GM11168 (cell line): Measurements from ENCODE around the gene SPATA4.
"Not testable (repeated sequence)": the region's sequence is repeated elsewhere in the genome, so short reads cannot be mapped to it uniquely, and the experiment has no call there.

Experiments used
- in situ Hi-C: fragments of 300-500 bp; cut with MboI; formaldehyde crosslinking; loops from one replicate; pipeline ENCODE4 v1.12.0; 2022; ENCODE audit warnings: low sequenced_read_pairs; ENCODE audit not compliant: unreplicated experiment

The SPATA4 gene

GRCh38 chr4:176195184-176195978 is at the start of gene SPATA4:
Gene SPATA4, minus strand, starts transcription at chr4:176195585. Its CDS starts 23 bp downstream, at chr4:176195562.
- in situ Hi-C loops = no loop called here

- in situ Hi-C loops = no loop called here
Observed at GRCh38 chr4:176242764-176243347, 47.5 kb upstream of the SPATA4 start.

GRCh38 chr4:176241703-176242102 is 46.3 kb upstream of the SPATA4 start:
- in situ Hi-C loops = no loop called here

GRCh38 chr4:176238826-176239225 is 43.4 kb upstream of the SPATA4 start:
- in situ Hi-C loops = no loop called here

- in situ Hi-C loops = no loop called here
Observed at GRCh38 chr4:176238157-176238610, 42.8 kb upstream of the SPATA4 start.

GRCh38 chr4:176236946-176237345 is 41.6 kb upstream of the SPATA4 start:
- in situ Hi-C loops = no loop called here

GRCh38 chr4:176230836-176231235 is 35.5 kb upstream of the SPATA4 start:
- in situ Hi-C loops = no loop called here

GRCh38 chr4:176229645-176230044 is 34.3 kb upstream of the SPATA4 start:
- in situ Hi-C loops = no loop called here

GRCh38 chr4:176226736-176227135 is 31.4 kb upstream of the SPATA4 start:
- in situ Hi-C loops = no loop called here

GRCh38 chr4:176223561-176223960 is 28.2 kb upstream of the SPATA4 start:
- in situ Hi-C loops = no loop called here

- in situ Hi-C loops = no loop called here
Observed at GRCh38 chr4:176222149-176222548, 26.8 kb upstream of the SPATA4 start.

GRCh38 chr4:176217510-176217909 is 22.1 kb upstream of the SPATA4 start:
- in situ Hi-C loops = no loop called here

- in situ Hi-C loops = not testable (repeated sequence)
Observed at GRCh38 chr4:176212351-176212750, 17.0 kb upstream of the SPATA4 start.

- in situ Hi-C loops = no loop called here
Observed at GRCh38 chr4:176210579-176211296, 15.4 kb upstream of the SPATA4 start.

- in situ Hi-C loops = no loop called here
Observed at GRCh38 chr4:176210101-176210500, 14.7 kb upstream of the SPATA4 start.

- in situ Hi-C loops = no loop called here
Observed at GRCh38 chr4:176209535-176209934, 14.2 kb upstream of the SPATA4 start.

- in situ Hi-C loops = no loop called here
Observed at GRCh38 chr4:176207839-176208238, 12.5 kb upstream of the SPATA4 start.

GRCh38 chr4:176205299-176205698 is 9.9 kb upstream of the SPATA4 start:
- in situ Hi-C loops = no loop called here

GRCh38 chr4:176198316-176198903 is 3.0 kb upstream of the SPATA4 start:
- in situ Hi-C loops = no loop called here

- in situ Hi-C loops = no loop called here
Observed at GRCh38 chr4:176193938-176194337, 1.4 kb downstream of the SPATA4 start.

GRCh38 chr4:176193126-176193525 is 2.3 kb downstream of the SPATA4 start:
- in situ Hi-C loops = no loop called here
